DND-41 (cell line): ENCODE results near the gene ATP12A.

Source experiments
- EZH2 ChIP-seq: IDR thresholded peaks from 3 replicates; pipeline ENCODE4 v1.6.1; 2012; ENCODE audit warnings: borderline replicate concordance, low read depth, mild to moderate bottlenecking, moderate library complexity, low read length, inconsistent platforms; ENCODE audit not compliant: severe bottlenecking
- TF ChIP-seq, protein P1 (sequence below): IDR thresholded peaks from 2 replicates; pipeline ENCODE4 v1.5.1; 2012; ENCODE audit warnings: borderline replicate concordance, low read length, moderate library complexity, mild to moderate bottlenecking; ENCODE audit not compliant: poor library complexity, severe bottlenecking; ENCODE audit errors: extremely low read depth

DNA sequence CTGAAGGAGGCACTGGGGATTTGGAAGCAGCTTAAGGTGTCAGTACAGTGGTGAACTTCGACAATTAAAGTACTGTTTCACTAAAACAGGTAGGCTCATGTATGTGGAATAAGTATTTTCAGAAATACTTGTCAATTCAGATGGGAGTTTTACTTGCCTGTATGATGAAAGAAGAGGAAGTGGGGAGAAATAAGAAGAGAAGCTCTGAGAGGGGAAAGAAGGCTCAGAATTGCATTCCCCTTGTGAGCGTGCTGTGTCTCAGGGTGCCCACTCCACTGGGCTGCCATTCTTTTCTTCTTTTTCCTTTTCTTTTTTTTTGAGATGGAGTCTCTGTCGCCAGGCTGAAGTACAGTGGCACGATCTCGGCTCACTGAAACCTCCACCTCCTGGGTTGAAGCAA is 45.2 kb downstream of the ATP12A start:
- TF ChIP-seq, protein P1, sequence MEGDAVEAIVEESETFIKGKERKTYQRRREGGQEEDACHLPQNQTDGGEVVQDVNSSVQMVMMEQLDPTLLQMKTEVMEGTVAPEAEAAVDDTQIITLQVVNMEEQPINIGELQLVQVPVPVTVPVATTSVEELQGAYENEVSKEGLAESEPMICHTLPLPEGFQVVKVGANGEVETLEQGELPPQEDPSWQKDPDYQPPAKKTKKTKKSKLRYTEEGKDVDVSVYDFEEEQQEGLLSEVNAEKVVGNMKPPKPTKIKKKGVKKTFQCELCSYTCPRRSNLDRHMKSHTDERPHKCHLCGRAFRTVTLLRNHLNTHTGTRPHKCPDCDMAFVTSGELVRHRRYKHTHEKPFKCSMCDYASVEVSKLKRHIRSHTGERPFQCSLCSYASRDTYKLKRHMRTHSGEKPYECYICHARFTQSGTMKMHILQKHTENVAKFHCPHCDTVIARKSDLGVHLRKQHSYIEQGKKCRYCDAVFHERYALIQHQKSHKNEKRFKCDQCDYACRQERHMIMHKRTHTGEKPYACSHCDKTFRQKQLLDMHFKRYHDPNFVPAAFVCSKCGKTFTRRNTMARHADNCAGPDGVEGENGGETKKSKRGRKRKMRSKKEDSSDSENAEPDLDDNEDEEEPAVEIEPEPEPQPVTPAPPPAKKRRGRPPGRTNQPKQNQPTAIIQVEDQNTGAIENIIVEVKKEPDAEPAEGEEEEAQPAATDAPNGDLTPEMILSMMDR, result no peak
- no peak for TF ChIP-seq EZH2
